Esophagus squamous epithelium (tissue), 4 donors: ENCODE measurements around the gene TCP11L2.

Experiments used
- POLR2A ChIP-seq, 4 donors: fragments of 450-650 bp; IDR thresholded peaks; one replicate each; pipeline ENCODE4 v1.6.1; 2017; ENCODE audit warnings: antibody characterized with exemption in 4 of 4, mild to moderate bottlenecking in 4 of 4, moderate library complexity in 3 of 4
- TF ChIP-seq, protein P1 (sequence below), 6 experiments: fragments of 450-650 bp in 4 of 6; fragments of 200-600 bp in 2 of 6; sonication (generic) in 2 of 6; IDR thresholded peaks; one replicate each; pipeline ENCODE4 v1.5.1; 2016 to 2019; ENCODE audit warnings: antibody characterized with exemption in 6 of 6, mild to moderate bottlenecking in 4 of 6, moderate library complexity in 4 of 6

- no peak for TF ChIP-seq POLR2A (IDR thresholded peaks at IDR 0.05)
- TF ChIP-seq, protein P1, sequence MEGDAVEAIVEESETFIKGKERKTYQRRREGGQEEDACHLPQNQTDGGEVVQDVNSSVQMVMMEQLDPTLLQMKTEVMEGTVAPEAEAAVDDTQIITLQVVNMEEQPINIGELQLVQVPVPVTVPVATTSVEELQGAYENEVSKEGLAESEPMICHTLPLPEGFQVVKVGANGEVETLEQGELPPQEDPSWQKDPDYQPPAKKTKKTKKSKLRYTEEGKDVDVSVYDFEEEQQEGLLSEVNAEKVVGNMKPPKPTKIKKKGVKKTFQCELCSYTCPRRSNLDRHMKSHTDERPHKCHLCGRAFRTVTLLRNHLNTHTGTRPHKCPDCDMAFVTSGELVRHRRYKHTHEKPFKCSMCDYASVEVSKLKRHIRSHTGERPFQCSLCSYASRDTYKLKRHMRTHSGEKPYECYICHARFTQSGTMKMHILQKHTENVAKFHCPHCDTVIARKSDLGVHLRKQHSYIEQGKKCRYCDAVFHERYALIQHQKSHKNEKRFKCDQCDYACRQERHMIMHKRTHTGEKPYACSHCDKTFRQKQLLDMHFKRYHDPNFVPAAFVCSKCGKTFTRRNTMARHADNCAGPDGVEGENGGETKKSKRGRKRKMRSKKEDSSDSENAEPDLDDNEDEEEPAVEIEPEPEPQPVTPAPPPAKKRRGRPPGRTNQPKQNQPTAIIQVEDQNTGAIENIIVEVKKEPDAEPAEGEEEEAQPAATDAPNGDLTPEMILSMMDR (IDR thresholded peaks at IDR 0.05) = no peak
Observed at GRCh38 chr12:106290666-106291065, 11.9 kb upstream of the TCP11L2 start.
